ENCODE data around the gene CTBP1. TPM values are rescaled to one million over a fixed set of nuclear protein-coding genes. Genes with fewer than 3 reads are reported as not detected.

The CTBP1 gene
- total and polyA plus RNA-seq, 7 donors: 67.9 to 162 (median 113) TPM

- intact Hi-C loops (cut with DNase I): no loop called here
- WGBS, 2 donors: 91 to 93% methylated on average over 18 of the region's 18 CpGs
Observed at GRCh38 chr4:1296324-1297022, 47.5 kb upstream of the CTBP1 start.

DNA sequence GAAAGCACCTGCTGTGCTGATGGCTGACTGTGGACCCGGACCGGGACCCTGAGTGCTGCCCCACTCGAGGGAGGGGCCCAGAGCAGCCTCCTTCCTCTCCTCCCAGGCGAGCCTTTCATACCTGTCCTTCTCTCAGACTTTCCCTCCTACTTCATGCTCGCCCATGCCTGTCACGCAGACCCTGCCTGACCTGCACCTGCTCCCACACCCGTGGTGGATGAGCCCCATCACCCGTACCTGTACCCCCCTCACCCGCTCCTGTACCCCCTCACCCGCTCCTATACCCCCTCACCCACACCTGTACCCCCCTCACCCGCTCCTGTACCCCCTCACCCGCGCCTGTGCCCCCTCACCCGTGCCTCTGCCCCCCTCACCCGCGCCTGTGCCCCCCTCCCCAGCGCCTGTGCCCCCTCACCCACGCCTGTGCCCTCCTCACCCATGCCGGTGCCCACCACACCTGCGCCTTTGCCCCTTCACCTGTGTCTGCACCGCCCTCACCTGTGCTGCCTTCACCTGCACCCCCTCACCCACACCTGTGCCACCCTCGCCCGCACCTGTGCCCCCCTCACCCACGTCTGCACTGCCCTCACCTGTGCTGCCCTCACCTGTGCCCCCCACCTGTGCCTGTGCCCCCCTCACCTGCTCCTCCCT, 46.6 kb upstream of the CTBP1 start:
- no peak overlapping the region for H3K27ac ChIP-seq
- intact Hi-C loops (cut with DNase I): no loop called here
- peaks cover 0 to 42% (median 9%) of the 10 kb centered on the region in 4 donors for H3K36me3 ChIP-seq
- 86 to 89% methylated on average over 24 of the region's 24 CpGs for WGBS, 2 donors
- TF ChIP-seq EP300 (IDR thresholded peaks at IDR 0.05): no peak
- TF ChIP-seq, protein P1, sequence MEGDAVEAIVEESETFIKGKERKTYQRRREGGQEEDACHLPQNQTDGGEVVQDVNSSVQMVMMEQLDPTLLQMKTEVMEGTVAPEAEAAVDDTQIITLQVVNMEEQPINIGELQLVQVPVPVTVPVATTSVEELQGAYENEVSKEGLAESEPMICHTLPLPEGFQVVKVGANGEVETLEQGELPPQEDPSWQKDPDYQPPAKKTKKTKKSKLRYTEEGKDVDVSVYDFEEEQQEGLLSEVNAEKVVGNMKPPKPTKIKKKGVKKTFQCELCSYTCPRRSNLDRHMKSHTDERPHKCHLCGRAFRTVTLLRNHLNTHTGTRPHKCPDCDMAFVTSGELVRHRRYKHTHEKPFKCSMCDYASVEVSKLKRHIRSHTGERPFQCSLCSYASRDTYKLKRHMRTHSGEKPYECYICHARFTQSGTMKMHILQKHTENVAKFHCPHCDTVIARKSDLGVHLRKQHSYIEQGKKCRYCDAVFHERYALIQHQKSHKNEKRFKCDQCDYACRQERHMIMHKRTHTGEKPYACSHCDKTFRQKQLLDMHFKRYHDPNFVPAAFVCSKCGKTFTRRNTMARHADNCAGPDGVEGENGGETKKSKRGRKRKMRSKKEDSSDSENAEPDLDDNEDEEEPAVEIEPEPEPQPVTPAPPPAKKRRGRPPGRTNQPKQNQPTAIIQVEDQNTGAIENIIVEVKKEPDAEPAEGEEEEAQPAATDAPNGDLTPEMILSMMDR (IDR thresholded peaks at IDR 0.05): no peak
- no peak for TF ChIP-seq POLR2AphosphoS5 (IDR thresholded peaks at IDR 0.05)
- TF ChIP-seq POLR2A (IDR thresholded peaks at IDR 0.05): no peak
- H3K9me3 ChIP-seq: no peaks in the 10 kb centered on the region
- peak; percentile 50 for DNase-seq
- H3K27me3 ChIP-seq: no peaks in the 10 kb centered on the region
- H3K4me3 ChIP-seq: no peak overlapping the region
- peaks cover 0 to 50% (median 42%) of the 10 kb centered on the region in 4 donors for H3K4me1 ChIP-seq

More at GRCh38 chr4:1296324-1297022, 47.5 kb upstream of the CTBP1 start:
- Histone ChIP-seq H3K27me3 (no peaks in the 10 kb centered on the region), H3K4me3 (no peak overlapping the region), H3K27ac (no peak overlapping the region), H3K36me3 (peaks cover 0 to 49% (median 9%) of the 10 kb centered on the region in 4 donors), H3K9me3 (no peaks in the 10 kb centered on the region), H3K4me1 (peaks cover 0 to 41% (median 33%) of the 10 kb centered on the region in 4 donors)
- TF ChIP-seq POLR2A (IDR thresholded peaks at IDR 0.05): no peak
- peak; percentile 41 for DNase-seq

DNA sequence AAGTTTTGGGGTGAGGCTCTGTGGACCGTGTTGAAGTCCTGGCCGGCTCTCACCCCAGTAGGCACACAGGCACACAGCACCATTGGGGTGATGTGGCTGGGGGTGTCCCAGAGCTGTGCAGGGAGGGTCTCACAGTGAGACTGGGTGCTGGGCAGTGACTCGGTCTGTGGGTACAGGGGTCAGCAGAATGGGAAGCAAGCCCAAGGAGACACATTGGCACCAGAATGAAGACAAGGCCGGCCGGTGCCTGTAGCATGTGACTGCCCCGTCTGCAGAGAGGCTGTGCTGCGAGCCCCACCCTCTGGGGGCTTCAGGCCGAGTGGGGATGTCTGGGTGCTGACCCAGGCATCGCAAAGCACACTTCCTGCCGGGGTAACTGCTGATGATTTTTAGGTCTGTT, 46.0 kb upstream of the CTBP1 start:
- 72 to 76% methylated on average over 10 of the region's 10 CpGs for WGBS, 2 donors
- Histone ChIP-seq H3K9me3 (no peaks in the 10 kb centered on the region), H3K27me3 (no peaks in the 10 kb centered on the region), H3K4me1 (peaks cover 0 to 49% (median 43%) of the 10 kb centered on the region in 4 donors), H3K36me3 (peaks cover 0 to 35% (median 6%) of the 10 kb centered on the region in 4 donors), H3K4me3 (no peak overlapping the region), H3K27ac (no peak overlapping the region)
- peak; percentile 48 for DNase-seq
- TF ChIP-seq EP300 (IDR thresholded peaks at IDR 0.05) (no peak), POLR2A (IDR thresholded peaks at IDR 0.05) (no peak), POLR2AphosphoS5 (IDR thresholded peaks at IDR 0.05) (no peak)
- TF ChIP-seq, protein P1 (IDR thresholded peaks at IDR 0.05): no peak
- intact Hi-C loops (cut with DNase I): no loop called here

DNA sequence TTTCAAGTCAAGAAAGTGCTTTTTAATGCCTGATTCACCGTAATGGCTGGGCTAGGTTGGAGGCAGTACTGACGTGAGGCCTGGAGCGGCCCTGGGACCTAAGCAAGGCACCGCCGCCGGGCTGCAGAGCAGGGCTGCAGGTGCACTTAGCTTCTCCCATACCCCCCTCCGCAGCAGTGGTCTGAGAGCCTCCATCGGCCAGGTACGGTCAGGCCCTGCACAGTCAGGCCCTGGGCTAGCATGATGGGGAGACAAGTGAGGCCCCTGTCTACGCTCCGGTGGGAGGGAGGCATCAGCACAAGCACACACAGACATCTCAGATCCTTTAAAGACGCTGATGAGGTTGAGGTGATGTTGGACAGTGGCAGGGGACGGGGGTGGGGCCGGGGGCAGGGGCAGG, 45.5 kb upstream of the CTBP1 start:
- Histone ChIP-seq H3K27me3 (no peaks in the 10 kb centered on the region), H3K9me3 (no peaks in the 10 kb centered on the region), H3K4me1 (peaks cover 0 to 49% (median 43%) of the 10 kb centered on the region in 4 donors), H3K27ac (no peak overlapping the region), H3K4me3 (no peak overlapping the region), H3K36me3 (peaks cover 0 to 31% (median 6%) of the 10 kb centered on the region in 4 donors)
- DNase-seq: peak; percentile 32
- intact Hi-C loops (cut with DNase I): no loop called here
- WGBS, 2 donors: 91 to 92% methylated on average over 14 of the region's 14 CpGs
- TF ChIP-seq, protein P1 (IDR thresholded peaks at IDR 0.05): no peak
- no peak for TF ChIP-seq POLR2A (IDR thresholded peaks at IDR 0.05)
- TF ChIP-seq POLR2AphosphoS5 (IDR thresholded peaks at IDR 0.05): no peak
- no peak for TF ChIP-seq EP300 (IDR thresholded peaks at IDR 0.05)

- Histone ChIP-seq H3K4me1 (peaks cover 0 to 52% (median 45%) of the 10 kb centered on the region in 4 donors), H3K27me3 (no peaks in the 10 kb centered on the region), H3K36me3 (peaks cover 0 to 26% (median 6%) of the 10 kb centered on the region in 4 donors), H3K27ac (no peak overlapping the region), H3K4me3 (no peak overlapping the region), H3K9me3 (no peaks in the 10 kb centered on the region)
- TF ChIP-seq POLR2A (IDR thresholded peaks at IDR 0.05) (no peak), EP300 (IDR thresholded peaks at IDR 0.05) (no peak), POLR2AphosphoS5 (IDR thresholded peaks at IDR 0.05) (no peak)
- TF ChIP-seq, protein P1 (IDR thresholded peaks at IDR 0.05): no peak
- 87 to 88% methylated on average over 15 of the region's 15 CpGs for WGBS, 2 donors
- DNase-seq: peak; percentile 41
- intact Hi-C loops (cut with DNase I): no loop called here
Observed at GRCh38 chr4:1293991-1294390, 45.1 kb upstream of the CTBP1 start.
